ENCODE data around the gene DUSP9.

DUSP9 gene

DNA sequence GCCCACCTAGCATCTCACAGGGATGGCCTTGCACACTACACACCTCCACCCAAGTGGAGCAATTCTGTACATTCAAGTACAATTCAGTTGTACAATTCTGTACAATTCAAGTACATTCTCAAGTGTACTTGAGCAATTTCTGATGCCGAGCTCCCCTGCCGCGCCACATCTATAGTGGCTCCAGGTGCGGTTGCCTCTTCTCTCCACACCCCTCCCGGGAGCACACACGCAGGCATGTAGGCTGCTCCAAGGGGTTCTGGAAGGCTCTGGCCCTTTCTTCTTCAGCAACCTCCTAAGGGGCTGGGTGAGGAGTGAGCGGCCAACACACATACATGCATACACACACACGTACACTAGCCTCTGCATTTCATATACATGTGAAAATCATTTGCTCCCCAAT lies 18.9 kb upstream of the DUSP9 start:
- H3K9me3 ChIP-seq: no peaks in the 10 kb centered on the region
- H3K36me3 ChIP-seq: no peaks in the 10 kb centered on the region
- no peak for DNase-seq

DNA sequence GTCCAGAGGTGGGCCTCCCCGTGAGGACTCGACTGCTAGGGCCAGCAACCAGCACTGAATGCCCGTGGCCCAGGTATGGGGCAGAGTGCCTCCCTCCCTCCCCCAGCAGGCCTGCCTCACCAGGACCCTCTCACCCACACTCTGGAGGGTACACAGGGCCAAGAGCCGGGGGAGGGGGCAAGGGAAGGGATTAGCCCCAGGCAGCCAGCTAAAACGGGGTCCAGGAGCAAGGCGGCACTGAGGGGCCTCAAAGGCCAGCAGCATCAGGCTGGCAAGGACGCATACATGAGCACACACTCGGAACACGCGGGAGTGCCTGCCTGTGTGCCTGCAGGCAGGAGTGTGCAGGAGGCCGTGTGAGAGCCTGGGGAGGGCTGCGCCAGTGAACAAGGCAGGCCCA lies 18.3 kb upstream of the DUSP9 start:
- Histone ChIP-seq H3K36me3 (no peaks in the 10 kb centered on the region), H3K9me3 (no peaks in the 10 kb centered on the region), H3K4me3 (ENCODE audit: low read depth, low read length) (no peak overlapping the region), H3K4me1 (no peaks in the 10 kb centered on the region), H3K27me3 (no peaks in the 10 kb centered on the region)
- no peak for DNase-seq
- TF ChIP-seq, protein P1, sequence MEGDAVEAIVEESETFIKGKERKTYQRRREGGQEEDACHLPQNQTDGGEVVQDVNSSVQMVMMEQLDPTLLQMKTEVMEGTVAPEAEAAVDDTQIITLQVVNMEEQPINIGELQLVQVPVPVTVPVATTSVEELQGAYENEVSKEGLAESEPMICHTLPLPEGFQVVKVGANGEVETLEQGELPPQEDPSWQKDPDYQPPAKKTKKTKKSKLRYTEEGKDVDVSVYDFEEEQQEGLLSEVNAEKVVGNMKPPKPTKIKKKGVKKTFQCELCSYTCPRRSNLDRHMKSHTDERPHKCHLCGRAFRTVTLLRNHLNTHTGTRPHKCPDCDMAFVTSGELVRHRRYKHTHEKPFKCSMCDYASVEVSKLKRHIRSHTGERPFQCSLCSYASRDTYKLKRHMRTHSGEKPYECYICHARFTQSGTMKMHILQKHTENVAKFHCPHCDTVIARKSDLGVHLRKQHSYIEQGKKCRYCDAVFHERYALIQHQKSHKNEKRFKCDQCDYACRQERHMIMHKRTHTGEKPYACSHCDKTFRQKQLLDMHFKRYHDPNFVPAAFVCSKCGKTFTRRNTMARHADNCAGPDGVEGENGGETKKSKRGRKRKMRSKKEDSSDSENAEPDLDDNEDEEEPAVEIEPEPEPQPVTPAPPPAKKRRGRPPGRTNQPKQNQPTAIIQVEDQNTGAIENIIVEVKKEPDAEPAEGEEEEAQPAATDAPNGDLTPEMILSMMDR (IDR thresholded peaks at IDR 0.05; ENCODE audit: low read depth, low read length): no peak

More for the DNA sequence above, 18.9 kb upstream of the DUSP9 start:
- Histone ChIP-seq H3K4me1 (no peaks in the 10 kb centered on the region), H3K27me3 (no peaks in the 10 kb centered on the region), H3K4me3 (ENCODE audit: low read depth, low read length) (no peak overlapping the region)
- TF ChIP-seq, protein P1 (IDR thresholded peaks at IDR 0.05; ENCODE audit: low read depth, low read length): no peak

DNA sequence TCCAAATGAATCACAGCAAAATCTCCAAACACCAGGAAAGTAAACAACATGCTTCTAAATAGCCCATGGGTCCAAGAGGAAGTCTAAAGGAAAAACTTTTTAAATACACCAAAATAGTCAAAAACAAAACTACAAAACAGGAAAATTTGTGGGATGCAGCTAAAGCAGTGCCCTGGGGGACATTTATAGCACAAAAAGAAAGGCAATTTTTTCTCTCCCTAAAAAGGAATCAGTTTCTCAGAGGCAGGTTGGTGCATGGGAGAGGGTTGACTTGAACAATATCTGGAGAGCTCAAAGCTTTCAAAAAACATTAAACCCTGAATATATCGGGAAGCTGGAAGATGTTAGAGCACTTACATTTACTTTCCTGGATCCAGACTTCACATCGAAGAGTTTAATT lies 15.7 kb upstream of the DUSP9 start:
- H3K4me1 ChIP-seq: no peaks in the 10 kb centered on the region
- no peak overlapping the region for H3K4me3 ChIP-seq (ENCODE audit: low read depth, low read length)
- H3K27me3 ChIP-seq: no peaks in the 10 kb centered on the region
- H3K9me3 ChIP-seq: no peaks in the 10 kb centered on the region
- TF ChIP-seq, protein P1 (IDR thresholded peaks at IDR 0.05; ENCODE audit: low read depth, low read length): no peak
- no peaks in the 10 kb centered on the region for H3K36me3 ChIP-seq
- DNase-seq: no peak

DNA sequence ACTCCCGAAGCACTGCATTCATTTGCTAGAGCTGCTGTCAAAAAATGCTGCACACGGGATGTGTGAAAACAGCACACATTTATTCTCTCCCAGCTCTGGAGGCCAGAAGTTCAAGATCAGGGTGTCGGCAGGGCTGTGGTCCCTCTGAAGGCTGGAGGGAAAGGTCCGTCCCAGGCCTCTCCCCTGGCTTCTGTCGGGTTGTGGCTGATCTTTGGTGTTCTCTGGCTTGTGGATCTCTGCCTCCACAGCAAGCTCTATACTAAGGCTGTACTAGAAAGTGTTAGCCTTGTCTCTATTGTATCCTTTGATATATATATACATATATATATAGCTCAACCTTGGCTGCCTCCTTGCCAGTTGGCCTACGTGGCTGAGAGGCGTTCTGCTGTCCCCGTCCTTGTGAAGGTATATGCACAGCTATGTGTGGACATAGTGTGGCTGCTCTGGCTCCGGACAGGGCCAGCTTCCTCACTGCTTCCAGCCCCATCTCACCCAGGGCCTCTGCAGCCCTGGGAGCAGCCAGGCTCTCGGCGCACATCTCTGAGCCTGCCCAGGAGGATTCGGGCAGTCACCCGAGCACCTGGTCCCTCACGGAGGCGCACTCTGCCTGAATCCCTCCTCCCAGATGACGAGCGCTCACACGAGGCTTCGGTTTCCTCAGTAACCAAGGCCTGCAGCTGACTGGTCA lies 15.0 kb upstream of the DUSP9 start:
- H3K9me3 ChIP-seq: no peaks in the 10 kb centered on the region
- H3K36me3 ChIP-seq: no peaks in the 10 kb centered on the region
- DNase-seq: no peak
- no peaks in the 10 kb centered on the region for H3K4me1 ChIP-seq
- TF ChIP-seq, protein P1 (IDR thresholded peaks at IDR 0.05; ENCODE audit: low read depth, low read length): no peak
- H3K4me3 ChIP-seq (ENCODE audit: low read depth, low read length): no peak overlapping the region
- H3K27me3 ChIP-seq: no peaks in the 10 kb centered on the region

DNA sequence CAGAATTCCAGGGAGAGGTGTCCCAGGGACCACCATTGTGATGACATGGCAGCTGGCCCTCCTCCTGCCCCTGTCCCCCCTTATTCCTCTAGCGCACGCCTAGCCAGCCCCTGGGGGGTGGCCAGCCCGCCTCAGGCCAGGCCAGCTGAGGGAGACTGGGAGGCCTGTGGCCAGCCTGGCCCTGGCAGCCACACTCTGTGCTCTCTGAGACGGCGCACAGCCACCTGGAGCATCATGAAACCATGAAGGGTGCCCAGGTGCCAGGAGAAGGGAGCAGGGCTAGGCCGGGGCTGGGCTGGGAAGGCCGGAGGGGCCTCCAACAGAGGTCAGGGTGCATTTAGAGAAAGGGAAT lies 14.4 kb upstream of the DUSP9 start:
- Histone ChIP-seq H3K4me3 (ENCODE audit: low read depth, low read length) (no peak overlapping the region), H3K36me3 (no peaks in the 10 kb centered on the region), H3K27me3 (no peaks in the 10 kb centered on the region), H3K4me1 (no peaks in the 10 kb centered on the region), H3K9me3 (no peaks in the 10 kb centered on the region)
- TF ChIP-seq, protein P1 (IDR thresholded peaks at IDR 0.05; ENCODE audit: low read depth, low read length): no peak
- DNase-seq: no peak

DNA sequence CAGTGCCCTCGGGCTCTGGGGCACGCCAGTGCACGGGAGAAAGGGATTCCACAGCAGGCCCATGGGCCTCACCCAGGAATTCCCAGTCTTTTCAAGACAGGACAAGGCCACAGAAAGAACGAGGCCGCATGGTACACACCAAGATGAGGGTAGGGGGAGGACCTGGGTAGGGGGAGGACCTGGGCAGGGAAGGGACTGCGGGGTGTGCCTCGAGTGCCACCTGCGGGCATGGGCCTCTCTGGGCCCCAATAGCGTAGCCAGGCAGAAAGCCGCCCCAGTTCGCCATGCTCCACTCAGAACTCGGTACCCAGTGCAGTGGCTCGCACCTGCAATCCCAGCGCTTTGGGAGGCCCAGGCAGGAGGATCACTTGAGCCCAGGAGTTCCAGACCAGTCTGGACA lies 14.0 kb upstream of the DUSP9 start:
- DNase-seq: no peak
- Histone ChIP-seq H3K9me3 (no peaks in the 10 kb centered on the region), H3K4me1 (no peaks in the 10 kb centered on the region), H3K36me3 (no peaks in the 10 kb centered on the region), H3K27me3 (no peaks in the 10 kb centered on the region), H3K4me3 (ENCODE audit: low read depth, low read length) (no peak overlapping the region)
- TF ChIP-seq, protein P1 (IDR thresholded peaks at IDR 0.05; ENCODE audit: low read depth, low read length): no peak

All from BE2C (cell line).